HCT116 (cell line): Measurements from ENCODE around the gene KNL1. TPM values are rescaled to one million over a fixed set of nuclear protein-coding genes. Genes with fewer than 3 reads are reported as not detected.
A peak's percentile ranks its signal among the peaks of the same experiment; 100 is the strongest.

Experiments used
- ATAC-seq: fragments of 200-7000 bp; cut with Tn5 transposase; 2 replicates; pipeline ENCODE4 v1.9.1; 2020; ENCODE audit warnings: mild to moderate bottlenecking, moderate library complexity
- BruUV-seq: library from RNA; stranded (reverse); fragments of 400-500 nt; replicated peaks from 2 replicates; lab custom pipeline; 2021; lab: Mats Ljungman, UMichigan
- CTCF ChIA-PET: fragments of 300-600 bp; sonication (Branson Sonifier 250); formaldehyde crosslinking; loops from one replicate; lab custom pipeline; 2021; ENCODE audit warnings: antibody characterized with exemption; lab: Charles Lee
- POLR2A ChIA-PET: fragments of 300-600, 350-600 bp; sonication (Branson Sonifier 250); formaldehyde crosslinking; loops from one replicate; lab custom pipeline; 2021; ENCODE audit warnings: antibody characterized with exemption; lab: Charles Lee
- RAD21 ChIA-PET, 2 experiments: fragments of 300-600 bp; sonication (Branson Sonifier 250); formaldehyde crosslinking; loops; one replicate each; lab custom pipeline; 2023; ENCODE audit warnings: low total read pairs in 2 of 2; ENCODE audit not compliant: uncharacterized antibody in 2 of 2, unreplicated experiment in 2 of 2, low non-redundant PET in 1 of 2; lab: Charles Lee
- DNase-seq: peaks from one replicate; pipeline ENCODE4 v3.0.0-alpha.2; 2010; ENCODE audit warnings: low read depth, low spot score
- H2AFZ ChIP-seq: fragments of 200-600 bp; shearing (Covaris generic), sonication (generic); 2 replicates; pipeline ENCODE4 v1.6.1; 2017; ENCODE audit warnings: low read depth, mixed run types, mixed read lengths, antibody characterized with exemption, low read length; ENCODE audit not compliant: poor library complexity, severe bottlenecking
- H3K27ac ChIP-seq: 2 replicates; pipeline ENCODE4 v1.5.1; 2012; ENCODE audit warnings: low read depth, low read length
- H3K27me3 ChIP-seq: fragments of 200-600 bp; sonication (generic); 2 replicates; pipeline ENCODE4 v1.6.1; 2016; ENCODE audit warnings: mixed run types, low read length, mixed read lengths; ENCODE audit not compliant: insufficient read depth
- H3K36me3 ChIP-seq, 2 experiments: fragments of 200-500 bp in 1 of 2; fragments of 200-600 bp in 1 of 2; sonication (Bioruptor generic) in 1 of 2; sonication (generic) in 1 of 2; 2 replicates each; pipeline versions ENCODE4 v1.5.1 to v1.6.1; 2014 to 2016; ENCODE audit warnings: low read length in 2 of 2, inconsistent platforms in 1 of 2, mixed read lengths in 1 of 2, mixed run types in 1 of 2; ENCODE audit not compliant: insufficient read depth in 2 of 2, control insufficient read depth in 1 of 2
- H3K4me1 ChIP-seq, 2 experiments: fragments of 200-600 bp in 1 of 2; sonication (generic) in 1 of 2; 2 replicates each; pipeline versions ENCODE4 v1.5.1 to v1.6.1; 2012 to 2017; ENCODE audit warnings: low read length in 2 of 2, inconsistent platforms in 1 of 2, mild to moderate bottlenecking in 1 of 2, mixed read lengths in 1 of 2, mixed run types in 1 of 2, moderate library complexity in 1 of 2; ENCODE audit not compliant: insufficient read depth in 2 of 2, control insufficient read depth in 1 of 2
- H3K4me2 ChIP-seq: fragments of 200-600 bp; sonication (generic); 2 replicates; pipeline ENCODE4 v1.6.1; 2017; ENCODE audit warnings: mixed run types, low read length, mixed read lengths
- H3K4me3 ChIP-seq, 2 experiments: fragments of 200-600 bp in 1 of 2; sonication (generic) in 1 of 2; replicated peaks in 1 of 2; 2 replicates each; pipeline ENCODE4 v1.5.1; 2011 to 2016; ENCODE audit warnings: low read length in 2 of 2, control low read depth in 1 of 2, low read depth in 1 of 2, mild to moderate bottlenecking in 1 of 2, mixed read lengths in 1 of 2, mixed run types in 1 of 2
- H3K79me2 ChIP-seq: fragments of 200-600 bp; sonication (generic); 2 replicates; pipeline ENCODE4 v1.6.1; 2017; ENCODE audit warnings: mild to moderate bottlenecking, mixed run types, low read length, moderate library complexity, mixed read lengths; ENCODE audit not compliant: insufficient read depth
- H3K9ac ChIP-seq: fragments of 200-600 bp; sonication (generic); 2 replicates; pipeline ENCODE4 v1.6.1; 2016; ENCODE audit warnings: low read length, mixed read lengths
- H3K9me2 ChIP-seq: fragments of 200-600 bp; sonication (generic), shearing (Covaris generic); 2 replicates; pipeline ENCODE4 v1.6.1; 2017; ENCODE audit warnings: mixed run types, mild to moderate bottlenecking, moderate library complexity; ENCODE audit not compliant: insufficient read depth
- H3K9me3 ChIP-seq, 2 experiments: fragments of 200-500 bp in 1 of 2; fragments of 200-600 bp in 1 of 2; sonication (Bioruptor generic) in 1 of 2; sonication (generic) in 1 of 2; 2 replicates each; pipeline ENCODE4 v1.6.1; 2014 to 2017; ENCODE audit warnings: low read length in 2 of 2, mixed read lengths in 2 of 2, inconsistent platforms in 1 of 2, low read depth in 1 of 2, mild to moderate bottlenecking in 1 of 2, mixed run types in 1 of 2, moderate library complexity in 1 of 2; ENCODE audit not compliant: control insufficient read depth in 1 of 2, insufficient read depth in 1 of 2
- H4K20me1 ChIP-seq: fragments of 200-600 bp; sonication (generic), shearing (Covaris generic); 2 replicates; pipeline ENCODE4 v1.6.1; 2017; ENCODE audit warnings: mixed run types, mild to moderate bottlenecking, moderate library complexity; ENCODE audit not compliant: insufficient read depth
- CBX3 ChIP-seq: IDR thresholded peaks from 2 replicates; pipeline ENCODE4 v1.6.1; 2012; ENCODE audit warnings: low read depth
- EZH2 ChIP-seq: fragments of 200-600 bp; sonication (generic); IDR thresholded peaks from 2 replicates; pipeline ENCODE4 v1.6.1; 2017; ENCODE audit warnings: antibody characterized with exemption, mixed run types
- EZH2phosphoT487 ChIP-seq: fragments of 200-600 bp; IDR thresholded peaks from 2 replicates; pipeline ENCODE4 v1.6.1; 2018; ENCODE audit warnings: antibody characterized with exemption, borderline replicate concordance
- FOSL1 ChIP-seq: IDR thresholded peaks from 2 replicates; pipeline ENCODE4 v1.6.1; 2012; ENCODE audit warnings: low read depth
- JUND ChIP-seq: IDR thresholded peaks from 2 replicates; pipeline ENCODE4 v1.6.1; 2012
- POLR2A ChIP-seq: IDR thresholded peaks from 2 replicates; pipeline ENCODE4 v1.7.0; 2011; ENCODE audit warnings: borderline replicate concordance; ENCODE audit not compliant: insufficient read depth, insufficient read length; ENCODE audit errors: extremely low read depth
- RAD21 ChIP-seq: IDR thresholded peaks from 2 replicates; pipeline ENCODE4 v1.6.1; 2012; ENCODE audit warnings: low read depth, mild to moderate bottlenecking
- SIN3A ChIP-seq: IDR thresholded peaks from 2 replicates; pipeline ENCODE4 v1.6.1; 2012; ENCODE audit warnings: low read depth
- SP1 ChIP-seq: IDR thresholded peaks from 2 replicates; pipeline ENCODE4 v1.6.1; 2012; ENCODE audit warnings: low read depth
- SRF ChIP-seq: IDR thresholded peaks from 2 replicates; pipeline ENCODE4 v1.6.1; 2012; ENCODE audit warnings: low read depth
- TCF7L2 ChIP-seq: IDR thresholded peaks from 2 replicates; pipeline ENCODE4 v1.7.0; 2011; ENCODE audit warnings: borderline replicate concordance, inconsistent platforms; ENCODE audit not compliant: insufficient read depth, insufficient read length; ENCODE audit errors: extremely low read depth
- YY1 ChIP-seq: IDR thresholded peaks from 2 replicates; pipeline ENCODE4 v1.6.1; 2011; ENCODE audit warnings: low read length, low read depth, moderate library complexity, mild to moderate bottlenecking; ENCODE audit not compliant: insufficient replicate concordance; ENCODE audit errors: extremely low read depth
- ZFX ChIP-seq: fragments of 450-650 bp; IDR thresholded peaks from 2 replicates; pipeline ENCODE4 v1.6.1; 2017
- intact Hi-C: fragments of 100-400 bp; cut with micrococcal nuclease; formaldehyde crosslinking; loops from 2 replicates; pipeline ENCODE4 v1.10.0; 2022
- total RNA-seq: library from RNA; stranded (reverse); gene quantifications from one replicate; pipeline ENCODE4 v1.2.1, GENCODE V29; 2021; ENCODE audit not compliant: unreplicated experiment
- TF ChIP-seq, protein P1 (sequence below), 3 experiments: fragments of 200-600 bp in 1 of 3; sonication (generic) in 1 of 3; IDR thresholded peaks in 2 of 3; conservative IDR thresholded peaks in 1 of 3; 2 replicates each; pipeline ENCODE4 v1.5.1; 2012 to 2017; ENCODE audit warnings: low read depth in 2 of 3, low read length in 2 of 3, antibody characterized with exemption in 1 of 3, borderline replicate concordance in 1 of 3, control low read depth in 1 of 3, mild to moderate bottlenecking in 1 of 3, mixed read lengths in 1 of 3, mixed run types in 1 of 3, moderate library complexity in 1 of 3; ENCODE audit not compliant: insufficient read depth in 1 of 3
- TF ChIP-seq, protein P2 (sequence below): IDR thresholded peaks from 2 replicates; pipeline ENCODE4 v1.6.1; 2011; ENCODE audit warnings: mild to moderate bottlenecking, low read length, moderate library complexity; ENCODE audit not compliant: insufficient replicate concordance; ENCODE audit errors: extremely low read depth
- TF ChIP-seq, protein P3 (sequence below): IDR thresholded peaks from 2 replicates; pipeline ENCODE4 v1.6.1; 2012
- TF ChIP-seq, protein P4 (sequence below): IDR thresholded peaks from 2 replicates; pipeline ENCODE4 v1.6.1; 2012
- TF ChIP-seq, protein P5 (sequence below): IDR thresholded peaks from 2 replicates; pipeline ENCODE4 v1.6.1; 2012; ENCODE audit warnings: low read depth

Gene KNL1
- total RNA-seq, 1 experiment from 2014 or later: 30.6 TPM

DNA sequence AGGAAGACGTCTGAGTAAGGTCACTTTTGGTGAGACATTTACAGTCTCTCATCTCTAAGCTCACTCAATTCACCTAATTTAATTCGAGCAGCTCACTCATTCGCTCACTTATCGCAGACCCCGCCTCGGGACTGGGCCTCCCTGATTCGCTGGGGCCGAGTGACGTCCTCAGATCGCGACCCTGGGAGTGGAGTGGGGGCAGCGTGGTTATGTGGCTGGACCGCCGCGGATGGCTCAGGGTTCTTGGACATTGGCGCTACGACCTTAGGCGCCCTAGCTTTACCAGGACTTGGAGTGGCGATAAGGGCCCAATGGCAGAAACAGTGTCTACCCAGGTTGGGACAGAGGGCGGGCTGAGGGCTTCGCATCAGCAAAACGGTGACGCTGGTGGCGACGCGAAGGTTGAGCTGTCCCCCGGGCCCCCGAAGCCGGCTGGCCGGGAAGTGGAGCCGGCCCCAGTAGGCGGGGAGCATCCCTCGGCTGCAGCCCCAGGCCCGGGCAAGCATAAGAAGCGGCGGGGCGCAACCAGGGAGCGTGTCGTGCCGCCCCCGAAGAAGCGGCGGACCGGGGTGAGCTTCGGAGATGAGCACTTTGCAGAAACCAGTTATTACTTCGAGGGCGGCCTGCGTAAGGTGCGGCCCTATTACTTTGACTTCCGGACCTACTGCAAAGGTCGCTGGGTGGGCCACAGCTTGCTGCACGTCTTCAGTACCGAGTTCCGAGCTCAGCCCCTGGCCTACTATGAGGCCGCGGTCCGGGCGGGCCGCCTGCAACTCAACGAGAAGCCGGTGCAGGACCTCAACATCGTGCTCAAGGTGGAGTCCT lies 24.7 kb upstream of the KNL1 start, which contains the start of gene RPUSD2:
RPUSD2 (plus strand) TSS at position 171 of the 825 bp plus-strand sequence; CDS start at position 210, 39 bp downstream.
- peaks cover 14 to 17% of the 10 kb centered on the region in 2 experiments; a peak in 3 of 4 replicates for H3K36me3 ChIP-seq
- peak within 1 kb of the TSS; percentile 49 for H2AFZ ChIP-seq
- intact Hi-C loops: no loop called here
- peaks cover 29% of the 10 kb centered on the region for H3K79me2 ChIP-seq
- H3K4me1 ChIP-seq: peaks cover 10 to 38% of the 10 kb centered on the region in 2 experiments; a peak in 3 of 4 replicates
- CTCF ChIA-PET: interaction anchor here (0.5 to 1.7 kb wide), 7 partner anchors 14 to 237 kb away, joined by 3 to 12 read pairs (median 3); no protein-coding TSS in a partner anchor
- POLR2A ChIA-PET: interaction anchor here (1.2 to 1.5 kb wide), 3 partner anchors 14 to 125 kb away, joined by 4 to 9 read pairs (median 4); partner anchors contain the start of gene RAD51
- peak within 1 kb of the TSS; percentile 89 to 90 for H3K4me3 ChIP-seq
- H3K9me2 ChIP-seq: no peaks in the 10 kb centered on the region
- DNase-seq: peak; percentile 84
- RAD21 ChIA-PET: no interaction called here
- peak within 1 kb of the TSS; percentile 90 for H3K9ac ChIP-seq
- peak; percentile 68 for ATAC-seq
- H3K27ac ChIP-seq: peak within 1 kb of the TSS; percentile 60
- no peaks in the 10 kb centered on the region for H3K27me3 ChIP-seq
- TSS peak; percentile 80 for BruUV-seq
- H3K9me3 ChIP-seq: no peaks in the 10 kb centered on the region
- peak within 1 kb of the TSS; percentile 86 for H3K4me2 ChIP-seq
- H4K20me1 ChIP-seq: no peaks in the 10 kb centered on the region
- TF ChIP-seq CBX3 (no peak), EZH2 (no peak), SP1 (peak; percentile 87), RAD21 (no peak), JUND (no peak), POLR2A (peak; percentile 59), YY1 (peak; percentile 27), ZFX (peak; percentile 87; the same call in 1 of the 2 replicates), SRF (peak; percentile 90), FOSL1 (no peak), TCF7L2 (no peak), EZH2phosphoT487 (no peak), SIN3A (peak; percentile 96)
- TF ChIP-seq, protein P1, sequence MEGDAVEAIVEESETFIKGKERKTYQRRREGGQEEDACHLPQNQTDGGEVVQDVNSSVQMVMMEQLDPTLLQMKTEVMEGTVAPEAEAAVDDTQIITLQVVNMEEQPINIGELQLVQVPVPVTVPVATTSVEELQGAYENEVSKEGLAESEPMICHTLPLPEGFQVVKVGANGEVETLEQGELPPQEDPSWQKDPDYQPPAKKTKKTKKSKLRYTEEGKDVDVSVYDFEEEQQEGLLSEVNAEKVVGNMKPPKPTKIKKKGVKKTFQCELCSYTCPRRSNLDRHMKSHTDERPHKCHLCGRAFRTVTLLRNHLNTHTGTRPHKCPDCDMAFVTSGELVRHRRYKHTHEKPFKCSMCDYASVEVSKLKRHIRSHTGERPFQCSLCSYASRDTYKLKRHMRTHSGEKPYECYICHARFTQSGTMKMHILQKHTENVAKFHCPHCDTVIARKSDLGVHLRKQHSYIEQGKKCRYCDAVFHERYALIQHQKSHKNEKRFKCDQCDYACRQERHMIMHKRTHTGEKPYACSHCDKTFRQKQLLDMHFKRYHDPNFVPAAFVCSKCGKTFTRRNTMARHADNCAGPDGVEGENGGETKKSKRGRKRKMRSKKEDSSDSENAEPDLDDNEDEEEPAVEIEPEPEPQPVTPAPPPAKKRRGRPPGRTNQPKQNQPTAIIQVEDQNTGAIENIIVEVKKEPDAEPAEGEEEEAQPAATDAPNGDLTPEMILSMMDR (IDR thresholded peaks at IDR 0.05 in 2 of 3, conservative IDR thresholded peaks at IDR 0.05 in 1 of 3; ENCODE audit: borderline replicate concordance in 1 of 3, insufficient read depth in 1 of 3, low read depth in 2 of 3, low read length in 2 of 3): no peak
- TF ChIP-seq, protein P2, sequence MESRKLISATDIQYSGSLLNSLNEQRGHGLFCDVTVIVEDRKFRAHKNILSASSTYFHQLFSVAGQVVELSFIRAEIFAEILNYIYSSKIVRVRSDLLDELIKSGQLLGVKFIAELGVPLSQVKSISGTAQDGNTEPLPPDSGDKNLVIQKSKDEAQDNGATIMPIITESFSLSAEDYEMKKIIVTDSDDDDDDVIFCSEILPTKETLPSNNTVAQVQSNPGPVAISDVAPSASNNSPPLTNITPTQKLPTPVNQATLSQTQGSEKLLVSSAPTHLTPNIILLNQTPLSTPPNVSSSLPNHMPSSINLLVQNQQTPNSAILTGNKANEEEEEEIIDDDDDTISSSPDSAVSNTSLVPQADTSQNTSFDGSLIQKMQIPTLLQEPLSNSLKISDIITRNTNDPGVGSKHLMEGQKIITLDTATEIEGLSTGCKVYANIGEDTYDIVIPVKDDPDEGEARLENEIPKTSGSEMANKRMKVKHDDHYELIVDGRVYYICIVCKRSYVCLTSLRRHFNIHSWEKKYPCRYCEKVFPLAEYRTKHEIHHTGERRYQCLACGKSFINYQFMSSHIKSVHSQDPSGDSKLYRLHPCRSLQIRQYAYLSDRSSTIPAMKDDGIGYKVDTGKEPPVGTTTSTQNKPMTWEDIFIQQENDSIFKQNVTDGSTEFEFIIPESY: no peak
- TF ChIP-seq, protein P3, sequence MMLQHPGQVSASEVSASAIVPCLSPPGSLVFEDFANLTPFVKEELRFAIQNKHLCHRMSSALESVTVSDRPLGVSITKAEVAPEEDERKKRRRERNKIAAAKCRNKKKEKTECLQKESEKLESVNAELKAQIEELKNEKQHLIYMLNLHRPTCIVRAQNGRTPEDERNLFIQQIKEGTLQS: no peak
- TF ChIP-seq, protein P4, sequence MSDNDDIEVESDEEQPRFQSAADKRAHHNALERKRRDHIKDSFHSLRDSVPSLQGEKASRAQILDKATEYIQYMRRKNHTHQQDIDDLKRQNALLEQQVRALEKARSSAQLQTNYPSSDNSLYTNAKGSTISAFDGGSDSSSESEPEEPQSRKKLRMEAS: peak; percentile 97
- TF ChIP-seq, protein P5, sequence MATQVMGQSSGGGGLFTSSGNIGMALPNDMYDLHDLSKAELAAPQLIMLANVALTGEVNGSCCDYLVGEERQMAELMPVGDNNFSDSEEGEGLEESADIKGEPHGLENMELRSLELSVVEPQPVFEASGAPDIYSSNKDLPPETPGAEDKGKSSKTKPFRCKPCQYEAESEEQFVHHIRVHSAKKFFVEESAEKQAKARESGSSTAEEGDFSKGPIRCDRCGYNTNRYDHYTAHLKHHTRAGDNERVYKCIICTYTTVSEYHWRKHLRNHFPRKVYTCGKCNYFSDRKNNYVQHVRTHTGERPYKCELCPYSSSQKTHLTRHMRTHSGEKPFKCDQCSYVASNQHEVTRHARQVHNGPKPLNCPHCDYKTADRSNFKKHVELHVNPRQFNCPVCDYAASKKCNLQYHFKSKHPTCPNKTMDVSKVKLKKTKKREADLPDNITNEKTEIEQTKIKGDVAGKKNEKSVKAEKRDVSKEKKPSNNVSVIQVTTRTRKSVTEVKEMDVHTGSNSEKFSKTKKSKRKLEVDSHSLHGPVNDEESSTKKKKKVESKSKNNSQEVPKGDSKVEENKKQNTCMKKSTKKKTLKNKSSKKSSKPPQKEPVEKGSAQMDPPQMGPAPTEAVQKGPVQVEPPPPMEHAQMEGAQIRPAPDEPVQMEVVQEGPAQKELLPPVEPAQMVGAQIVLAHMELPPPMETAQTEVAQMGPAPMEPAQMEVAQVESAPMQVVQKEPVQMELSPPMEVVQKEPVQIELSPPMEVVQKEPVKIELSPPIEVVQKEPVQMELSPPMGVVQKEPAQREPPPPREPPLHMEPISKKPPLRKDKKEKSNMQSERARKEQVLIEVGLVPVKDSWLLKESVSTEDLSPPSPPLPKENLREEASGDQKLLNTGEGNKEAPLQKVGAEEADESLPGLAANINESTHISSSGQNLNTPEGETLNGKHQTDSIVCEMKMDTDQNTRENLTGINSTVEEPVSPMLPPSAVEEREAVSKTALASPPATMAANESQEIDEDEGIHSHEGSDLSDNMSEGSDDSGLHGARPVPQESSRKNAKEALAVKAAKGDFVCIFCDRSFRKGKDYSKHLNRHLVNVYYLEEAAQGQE: no peak
